NCI-H2081 (cell line): Measurements from ENCODE around the gene KATNB1.
"Not testable (repeated sequence)": the region's sequence is repeated elsewhere in the genome, so short reads cannot be mapped to it uniquely, and the experiment has no call there.

Source experiments
- DNase-seq, 2 experiments: peaks; one replicate each; lab custom pipeline; 2025; lab: John Stamatoyannopoulos, UW

KATNB1 gene

DNA sequence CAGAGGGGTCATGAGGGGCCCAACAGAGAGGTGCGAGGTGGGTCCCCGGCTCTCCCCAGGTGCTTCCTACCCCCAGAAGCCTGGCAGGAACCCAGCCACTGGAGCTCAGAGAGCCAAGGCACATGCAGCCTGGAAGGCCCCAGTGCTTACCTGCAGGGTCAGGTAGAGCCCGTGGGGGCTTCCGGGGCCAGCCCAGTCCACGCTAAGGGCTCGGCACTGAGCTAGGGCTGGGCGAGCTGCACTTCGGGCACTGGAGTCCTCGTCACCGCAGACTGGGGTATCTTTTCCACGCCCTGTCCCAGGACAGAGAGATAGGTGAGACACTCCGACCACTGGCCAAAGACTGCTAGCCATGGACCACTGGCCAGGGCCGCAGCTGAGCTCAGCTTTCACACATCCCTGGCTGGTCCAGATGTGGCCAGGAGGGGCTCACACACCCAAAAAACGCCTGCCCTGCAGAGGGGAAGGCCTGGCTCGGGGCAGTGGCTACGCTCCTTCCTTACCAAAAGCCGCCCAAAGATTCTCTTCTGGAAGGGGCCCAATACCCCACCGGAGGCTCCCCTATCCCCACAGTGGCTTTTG is 59.4 kb downstream of the KATNB1 start:
- no peak for DNase-seq

- DNase-seq = peak; percentile 23 to 41
Measured at GRCh38 chr16:57795431-57795878, 59.9 kb downstream of the KATNB1 start.

DNA sequence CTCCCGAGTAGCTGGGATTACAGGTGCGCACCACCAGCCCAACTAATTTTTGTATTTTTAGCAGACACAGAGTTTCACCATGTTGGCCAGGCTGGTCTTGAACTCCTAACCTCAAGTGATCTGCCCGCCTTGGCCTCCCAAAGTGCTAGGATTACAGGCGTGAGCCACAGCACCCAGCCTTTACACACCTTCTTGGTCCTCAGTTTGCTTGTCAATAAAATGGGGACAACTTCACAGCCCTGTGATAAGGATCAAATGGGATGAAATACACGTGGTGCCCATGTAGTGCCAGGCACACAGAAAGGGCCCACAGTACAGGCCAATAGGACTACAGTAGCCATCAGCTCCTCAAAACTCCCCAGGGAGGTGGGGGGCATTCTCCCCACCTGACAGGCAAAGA is 60.4 kb downstream of the KATNB1 start:
- not testable (repeated sequence) for DNase-seq

- no peak for DNase-seq
Measured at GRCh38 chr16:57797216-57797525, 61.6 kb downstream of the KATNB1 start.

GRCh38 chr16:57797526-57798266 is 62.1 kb downstream of the KATNB1 start:
- no peak for DNase-seq

GRCh38 chr16:57798267-57798810 is 62.8 kb downstream of the KATNB1 start:
- DNase-seq = no peak

DNA sequence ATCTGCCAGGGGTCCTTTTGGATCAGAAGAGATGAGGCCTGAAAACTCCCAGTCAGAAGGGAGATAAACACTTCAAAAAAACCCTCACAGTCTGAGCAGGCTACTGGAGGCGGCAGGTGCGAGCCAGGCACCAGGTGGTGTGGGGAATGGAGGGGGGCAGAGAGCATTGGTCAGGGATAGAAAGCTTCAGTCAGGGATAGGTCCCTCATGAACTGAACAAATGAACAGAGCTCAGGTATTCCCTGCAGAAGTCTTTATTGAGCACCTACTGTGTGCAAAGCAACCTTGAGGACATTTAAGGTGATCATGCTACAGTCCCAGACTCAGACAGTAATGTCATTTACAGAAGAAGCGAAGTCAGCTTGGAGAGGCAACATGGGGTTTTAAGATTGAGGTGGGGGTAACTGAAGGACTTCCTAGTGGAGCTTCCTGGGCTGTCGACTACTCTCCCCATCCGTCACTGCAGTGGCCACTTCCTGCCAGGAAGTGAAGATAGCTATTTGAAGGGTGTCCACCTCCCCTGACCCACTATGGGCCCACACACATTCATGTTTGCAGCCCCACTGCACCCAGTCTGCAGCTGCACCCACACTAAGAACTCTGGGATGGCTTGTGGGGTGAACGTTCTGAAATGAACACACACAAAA is 63.5 kb downstream of the KATNB1 start:
- peak in 1 of 2 experiments; percentile 26 for DNase-seq

DNA sequence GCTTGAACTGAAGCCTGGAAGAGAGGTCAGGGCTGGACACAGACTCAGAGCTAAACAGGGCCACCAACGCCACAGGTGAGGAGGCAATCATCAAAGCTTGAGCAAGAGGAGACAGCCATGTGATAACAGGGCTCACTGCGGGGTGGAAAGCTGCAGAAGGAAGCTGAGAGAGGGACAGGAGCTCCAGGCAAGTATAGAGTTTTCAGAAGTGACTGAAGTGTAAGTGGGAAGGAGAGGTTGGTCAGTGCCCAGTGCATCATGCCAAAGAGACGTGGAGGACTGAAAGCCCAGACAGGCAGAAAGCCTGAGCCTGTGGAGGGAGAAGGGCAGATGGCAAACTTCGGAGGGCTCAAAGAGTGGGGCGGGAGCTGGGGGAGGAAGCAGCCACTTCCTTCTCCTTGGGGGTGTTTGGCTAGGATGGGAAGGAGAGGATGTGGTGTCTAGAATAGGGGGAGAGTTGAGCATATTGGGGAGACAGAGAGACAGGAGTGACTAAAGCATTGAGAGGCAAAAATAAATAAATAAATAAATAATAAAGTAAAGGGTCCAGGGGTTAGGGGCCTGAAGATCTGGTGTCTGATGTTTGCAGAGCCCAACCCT is 64.1 kb downstream of the KATNB1 start:
- DNase-seq = no peak

- no peak for DNase-seq
Measured at GRCh38 chr16:57800200-57801097, 64.9 kb downstream of the KATNB1 start.

DNA sequence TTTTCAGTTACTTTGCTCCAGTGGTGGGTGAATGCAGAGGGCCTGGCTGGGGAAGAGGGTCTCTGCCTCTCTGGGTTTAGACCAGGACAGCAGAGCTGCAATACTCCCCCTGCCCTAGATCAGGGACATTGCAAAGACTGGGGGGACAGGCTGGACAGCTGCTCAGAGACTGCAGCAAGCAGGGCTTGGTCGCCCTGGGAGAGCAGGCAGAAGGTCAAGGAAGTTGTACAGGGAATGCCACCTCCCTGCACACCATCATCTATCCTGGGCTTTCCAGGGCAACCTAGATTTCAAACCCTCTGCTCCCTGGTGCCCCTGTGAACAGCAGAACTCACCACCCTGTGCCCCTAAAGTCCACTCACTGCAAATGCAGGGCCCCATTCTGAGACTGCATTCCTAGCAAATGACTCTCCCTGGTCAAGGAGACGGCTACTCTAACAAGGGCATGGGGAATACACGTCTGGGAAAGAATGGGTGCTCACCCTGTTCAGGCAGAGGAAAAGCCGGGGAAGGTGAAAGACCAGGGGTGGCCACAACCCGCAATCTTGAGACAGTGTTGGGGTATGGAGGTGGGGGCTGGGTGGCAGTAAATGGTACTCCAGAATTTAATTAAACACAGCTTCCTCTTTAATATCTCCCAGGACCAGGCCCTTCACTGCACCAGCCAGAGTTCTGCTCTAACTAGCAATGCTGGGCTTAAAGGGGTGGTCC is 65.7 kb downstream of the KATNB1 start:
- no peak for DNase-seq

DNA sequence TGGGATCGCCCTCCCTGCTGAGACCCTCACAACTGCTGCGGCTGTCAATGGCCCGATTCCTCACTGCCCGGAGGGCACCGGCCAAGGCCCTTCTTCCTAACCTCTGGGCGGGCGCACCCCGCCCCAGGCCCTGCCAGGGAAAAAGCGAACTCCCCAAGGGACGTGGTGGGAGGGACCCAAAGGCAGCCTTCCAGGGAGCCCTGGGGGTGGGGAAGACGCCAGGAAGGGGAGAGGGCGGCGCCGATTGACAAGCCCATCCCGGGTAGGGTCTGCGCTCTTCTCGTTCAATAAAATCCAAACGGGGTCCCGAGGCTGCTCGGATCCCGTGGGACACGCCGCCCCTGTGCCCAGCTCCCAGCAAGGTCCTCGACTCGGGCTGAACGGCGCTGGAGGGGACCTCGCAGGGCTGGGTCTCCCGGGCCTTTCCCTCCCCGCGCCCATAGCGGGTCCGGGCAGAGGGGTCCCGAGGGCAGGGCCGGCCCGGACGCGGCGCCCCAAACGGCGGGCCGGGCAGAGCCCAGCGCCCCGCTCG is 66.3 kb downstream of the KATNB1 start:
- DNase-seq = no peak

- DNase-seq = no peak
Measured at GRCh38 chr16:57802341-57803133, 67.0 kb downstream of the KATNB1 start, which contains the start of gene KIFC3. Gene KIFC3 (minus strand): TSS chr16:57802491. CDS start chr16:57798243, 4,248 bp downstream.

DNA sequence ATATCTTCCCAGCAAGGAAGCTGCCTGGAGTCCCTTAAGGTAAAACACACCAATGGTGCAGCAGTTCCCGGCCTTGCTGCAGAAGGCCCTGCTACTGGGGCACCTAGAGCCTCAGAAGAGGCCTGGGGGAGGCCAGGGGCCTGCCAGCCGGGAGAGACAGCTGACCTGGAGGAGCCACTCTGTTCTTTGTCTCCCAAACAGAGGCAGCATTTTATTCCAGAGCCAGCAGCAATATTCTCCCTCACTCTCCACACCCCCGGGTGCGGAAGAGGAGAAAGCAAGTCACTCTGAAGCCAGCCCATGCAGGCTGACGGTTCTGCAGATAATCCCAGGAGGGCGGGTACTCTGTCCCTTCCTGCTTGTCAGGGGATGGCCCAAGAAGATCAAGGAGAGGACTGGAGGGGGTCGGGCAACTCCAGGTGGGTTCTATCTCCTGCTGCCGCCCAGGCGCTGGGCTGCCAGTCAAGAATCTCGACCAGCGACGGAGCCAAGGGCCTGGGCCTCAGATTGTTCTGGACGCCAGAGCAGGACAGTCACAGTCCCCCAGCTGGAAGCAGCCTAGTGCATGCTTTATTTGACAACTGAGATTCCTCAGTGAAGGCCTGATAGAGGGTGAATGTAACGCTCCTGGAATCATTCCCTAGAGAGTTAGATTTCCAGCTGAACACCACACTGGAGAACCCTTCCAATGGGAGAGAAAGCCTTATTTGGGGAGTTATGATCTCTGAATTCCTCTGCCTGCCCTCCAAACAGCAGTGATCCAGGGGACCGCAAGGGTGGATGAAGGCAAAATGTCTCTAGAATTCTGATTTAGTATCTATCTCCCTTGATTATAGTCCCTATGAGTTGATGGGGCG is 67.8 kb downstream of the KATNB1 start:
- no peak for DNase-seq

GRCh38 chr16:57804111-57804837 is 68.7 kb downstream of the KATNB1 start:
- DNase-seq = no peak

GRCh38 chr16:57805176-57805575 is 69.6 kb downstream of the KATNB1 start:
- DNase-seq = no peak
